Left renal pelvis (tissue), 4 donors: ENCODE results near the gene TMEM141. TPM values are rescaled to one million over a fixed set of nuclear protein-coding genes. Genes with fewer than 3 reads are reported as not detected.
"Not testable (repeated sequence)": the region's sequence is repeated elsewhere in the genome, so short reads cannot be mapped to it uniquely, and the experiment has no call there.

Experiments used
- DNase-seq, 4 donors: peaks; one replicate each; pipeline ENCODE4 v3.0.0-alpha.2; 2013; ENCODE audit warnings: low read depth in 4 of 4, low spot score in 3 of 4
- polyA plus RNA-seq, 4 donors: library from polyadenylated mRNA; unstranded; fragments of 120-200 nt; gene quantifications; one replicate each; pipeline ENCODE4 v1.2.1, GENCODE V29; 2013; ENCODE audit not compliant: insufficient read length in 4 of 4

The TMEM141 gene
- polyA plus RNA-seq, 4 donors = 35.6 to 86.2 (median 64.2) TPM

DNA sequence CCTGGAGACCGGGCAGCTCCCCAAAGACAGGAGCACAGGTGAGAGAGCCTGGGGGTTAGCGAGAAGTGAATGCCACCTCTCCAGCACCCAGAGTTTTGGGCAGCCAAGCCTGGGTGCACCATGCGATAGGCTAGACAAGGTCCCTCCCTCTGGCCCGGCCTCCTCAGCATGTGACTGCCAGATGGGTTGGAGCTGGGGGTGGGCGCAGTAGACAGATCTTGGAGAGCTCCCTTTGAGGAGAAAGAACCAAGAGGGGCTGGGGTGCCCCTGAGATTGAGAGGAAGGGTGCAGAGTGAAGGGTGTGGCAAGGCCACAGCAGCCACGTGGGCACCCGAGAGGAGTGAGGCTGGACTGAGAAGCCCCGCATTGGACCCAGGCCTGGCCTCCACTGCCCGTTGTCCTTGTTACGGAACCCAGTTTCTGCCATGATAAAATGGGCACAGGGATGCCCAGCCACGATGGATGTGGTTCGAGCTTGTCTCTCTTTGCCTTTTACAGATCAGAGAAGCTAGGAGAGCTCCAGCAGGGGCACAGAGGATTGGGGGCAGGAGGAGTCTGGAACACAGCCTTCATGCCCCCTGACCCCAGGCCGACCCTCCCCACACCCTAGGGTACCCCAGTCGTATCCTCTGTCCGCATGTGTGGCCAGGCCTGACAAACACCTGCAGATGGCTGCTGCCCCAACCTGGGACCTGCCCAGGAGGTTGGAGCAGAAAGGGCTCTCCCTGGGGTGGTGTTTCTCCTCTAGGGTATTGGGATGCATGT is 1.4 kb downstream of the TMEM141 start:
- DNase-seq = no peak

DNA sequence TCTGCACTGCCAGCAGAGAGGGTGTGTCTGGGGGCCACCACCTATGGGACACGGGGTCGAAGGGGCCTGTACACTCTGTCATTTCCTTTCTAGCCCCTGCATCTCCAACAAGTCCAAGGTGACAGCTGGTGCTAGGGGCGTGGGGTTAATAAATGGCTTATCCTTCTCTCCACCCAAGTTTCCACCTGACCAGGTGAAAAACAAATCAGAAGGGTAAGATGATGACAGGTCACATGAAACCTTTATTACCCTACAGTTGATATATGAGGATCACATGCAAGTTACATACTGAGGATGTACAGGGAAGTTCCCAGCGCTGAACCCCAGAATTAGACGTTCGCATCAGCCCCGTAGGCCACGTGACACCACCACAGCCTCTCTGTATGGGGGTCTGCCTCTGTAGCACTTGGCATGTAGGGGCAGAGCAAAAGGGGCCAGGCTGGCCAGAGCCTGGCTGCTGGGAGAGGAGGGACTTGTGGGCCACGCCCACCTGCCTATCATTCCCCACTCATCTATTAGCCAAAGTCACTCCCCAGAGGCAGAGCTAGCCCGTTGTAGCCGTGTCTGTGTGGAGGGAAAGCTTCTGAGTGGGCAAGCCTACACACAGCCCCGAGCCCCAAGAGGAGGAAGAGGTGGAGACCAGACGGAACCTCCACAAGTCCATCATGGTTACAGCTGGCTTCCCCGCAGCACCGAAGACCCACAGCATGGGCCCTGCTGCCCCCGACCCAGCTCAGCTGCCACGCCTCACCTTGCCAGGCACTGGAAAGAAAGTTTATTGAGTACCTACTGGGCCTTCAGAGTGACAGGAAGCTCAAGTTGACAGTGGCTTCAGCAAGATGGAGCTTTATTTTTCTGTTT is 2.2 kb downstream of the TMEM141 start:
- DNase-seq = no peak

GRCh38 chr9:136794281-136794999 is 3.3 kb downstream of the TMEM141 start:
- no peak for DNase-seq

GRCh38 chr9:136795000-136795348 is 3.8 kb downstream of the TMEM141 start:
- DNase-seq = no peak

DNA sequence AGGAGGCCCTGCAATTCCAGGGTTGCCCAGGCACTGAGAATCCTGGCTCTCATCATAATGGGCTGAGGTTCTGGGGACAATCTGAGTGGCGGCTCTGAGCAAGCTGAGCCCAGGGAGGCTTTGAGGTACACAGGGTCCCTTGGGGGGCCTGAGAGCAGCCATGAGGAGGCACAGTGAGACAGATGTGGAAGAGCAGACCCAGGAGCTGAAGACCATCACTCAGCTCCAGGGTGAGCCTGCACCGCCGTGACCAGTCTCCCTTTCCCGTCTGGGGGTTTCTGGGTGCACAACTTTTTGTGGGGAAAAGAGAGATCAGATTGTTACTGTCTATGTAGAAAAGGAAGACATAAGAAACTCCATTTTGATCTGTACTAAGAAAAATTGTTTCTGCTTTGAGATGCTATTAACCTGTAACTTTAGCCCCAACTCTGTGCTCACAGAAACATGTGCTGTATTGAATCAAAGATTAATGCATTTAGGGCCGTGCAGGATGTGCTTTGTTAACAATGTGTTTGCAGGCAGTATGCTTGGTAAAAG is 5.2 kb downstream of the TMEM141 start, which contains the start of gene CCDC183:
TSS of gene CCDC183 (plus strand) at position 101 of the 537 bp plus-strand sequence. CDS start at position 161, 60 bp downstream.
- no peak for DNase-seq

- DNase-seq = not testable (repeated sequence)
Observed at GRCh38 chr9:136796775-136797347, 5.7 kb downstream of the TMEM141 start.

- no peak for DNase-seq
Observed at GRCh38 chr9:136798708-136799078, 7.5 kb downstream of the TMEM141 start.

DNA sequence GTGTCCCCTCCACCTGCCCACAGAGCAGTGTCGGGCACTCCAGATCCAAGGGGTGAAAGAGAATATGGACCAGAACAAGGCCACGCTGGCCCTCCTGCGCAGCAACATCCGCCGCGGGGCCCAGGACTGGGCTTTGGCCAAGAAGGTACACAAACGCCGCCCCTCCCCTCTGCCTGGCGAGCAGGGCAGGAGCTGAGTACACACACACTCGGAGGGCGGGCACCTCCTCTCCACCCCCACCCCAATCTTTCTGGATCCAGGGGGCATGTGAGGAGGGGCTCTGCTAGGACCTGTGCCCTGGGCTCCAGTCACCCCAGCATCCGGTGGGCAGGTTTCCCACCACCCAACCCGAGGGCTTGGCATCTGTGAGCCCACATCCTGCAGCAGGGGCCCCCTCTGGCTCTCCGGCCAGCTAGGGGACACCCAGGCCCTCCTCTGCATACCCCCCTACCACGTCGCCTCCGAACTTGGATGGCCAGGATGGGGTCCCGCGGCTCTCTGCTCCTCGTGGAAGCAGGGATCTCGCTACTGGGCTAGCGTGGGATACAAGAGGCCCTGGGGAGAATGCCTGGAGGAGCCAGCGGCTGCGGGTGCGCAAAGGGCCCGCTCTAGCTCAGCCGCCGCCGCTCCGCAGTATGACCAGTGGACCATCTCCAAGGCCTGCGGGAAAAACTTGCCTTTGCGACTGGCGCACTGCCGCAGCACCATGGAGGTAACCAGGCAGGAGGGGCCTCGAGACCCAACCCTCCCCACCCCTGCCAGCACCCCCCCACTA is 8.1 kb downstream of the TMEM141 start:
- DNase-seq = no peak

DNA sequence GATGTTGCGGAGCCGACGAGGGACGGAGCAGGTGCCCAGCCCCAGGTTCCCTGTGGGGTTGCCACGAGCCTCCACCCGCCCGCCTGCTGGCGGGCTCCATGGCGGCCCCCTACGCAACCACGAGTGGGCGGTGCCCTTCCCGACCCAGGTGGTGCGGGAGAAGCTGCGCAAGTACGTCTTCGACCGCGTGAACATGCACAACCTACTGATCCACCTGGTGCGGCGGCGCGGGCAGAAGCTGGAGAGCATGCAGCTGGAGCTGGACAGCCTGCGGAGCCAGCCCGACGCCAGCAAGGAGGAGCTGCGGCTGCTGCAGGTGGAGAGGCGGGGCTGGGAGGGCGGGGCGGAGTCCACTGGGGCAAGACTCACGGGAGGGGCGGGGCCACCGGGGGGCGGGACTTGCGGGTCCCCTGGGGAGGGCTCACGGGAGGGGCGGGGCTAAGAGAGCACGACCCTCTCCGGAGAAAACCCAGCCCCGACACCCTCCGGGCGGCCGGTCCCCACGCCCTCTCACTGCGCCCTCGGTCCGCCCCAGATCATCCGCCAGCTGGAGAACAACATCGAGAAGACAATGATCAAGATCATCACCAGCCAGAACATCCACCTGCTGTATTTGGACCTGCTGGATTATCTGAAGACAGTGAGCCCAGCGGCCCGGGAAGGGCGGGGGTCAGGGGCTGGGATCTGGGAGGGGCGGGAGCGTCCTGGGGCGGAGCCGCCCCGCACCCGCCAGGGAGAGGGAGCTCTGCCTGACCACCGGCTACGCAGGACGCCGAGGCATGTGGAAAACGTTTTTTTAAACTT is 8.9 kb downstream of the TMEM141 start:
- peak in 2 of 4 donors; percentile 67 to 79 for DNase-seq

GRCh38 chr9:136802321-136802720 is 11.2 kb downstream of the TMEM141 start:
- no peak for DNase-seq

DNA sequence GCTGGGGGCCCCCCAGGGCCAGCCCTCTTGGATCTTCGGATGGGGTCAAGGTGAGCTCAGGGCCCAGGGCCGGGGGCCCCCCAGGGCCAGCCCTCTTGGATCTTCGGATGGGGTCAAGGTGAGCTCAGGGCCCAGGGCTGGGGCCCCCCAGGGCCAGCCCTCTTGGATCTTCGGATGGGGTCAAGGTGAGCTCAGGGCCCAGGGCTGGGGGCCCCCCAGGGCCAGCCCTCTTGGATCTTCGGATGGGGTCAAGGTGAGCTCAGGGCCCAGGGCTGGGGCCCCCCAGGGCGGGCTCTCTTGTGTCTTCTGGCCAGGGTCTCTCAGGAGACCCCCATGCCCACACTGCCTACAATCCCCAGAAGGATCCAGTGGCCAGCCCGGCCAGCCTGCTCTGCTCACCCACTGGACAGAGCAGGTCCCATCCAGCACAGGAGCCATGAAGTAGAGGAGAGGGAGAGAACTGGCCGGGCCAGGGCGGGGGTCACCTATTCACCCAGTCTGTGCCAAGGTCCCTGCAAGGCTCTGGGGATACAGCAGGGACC is 11.9 kb downstream of the TMEM141 start:
- DNase-seq = not testable (repeated sequence)

DNA sequence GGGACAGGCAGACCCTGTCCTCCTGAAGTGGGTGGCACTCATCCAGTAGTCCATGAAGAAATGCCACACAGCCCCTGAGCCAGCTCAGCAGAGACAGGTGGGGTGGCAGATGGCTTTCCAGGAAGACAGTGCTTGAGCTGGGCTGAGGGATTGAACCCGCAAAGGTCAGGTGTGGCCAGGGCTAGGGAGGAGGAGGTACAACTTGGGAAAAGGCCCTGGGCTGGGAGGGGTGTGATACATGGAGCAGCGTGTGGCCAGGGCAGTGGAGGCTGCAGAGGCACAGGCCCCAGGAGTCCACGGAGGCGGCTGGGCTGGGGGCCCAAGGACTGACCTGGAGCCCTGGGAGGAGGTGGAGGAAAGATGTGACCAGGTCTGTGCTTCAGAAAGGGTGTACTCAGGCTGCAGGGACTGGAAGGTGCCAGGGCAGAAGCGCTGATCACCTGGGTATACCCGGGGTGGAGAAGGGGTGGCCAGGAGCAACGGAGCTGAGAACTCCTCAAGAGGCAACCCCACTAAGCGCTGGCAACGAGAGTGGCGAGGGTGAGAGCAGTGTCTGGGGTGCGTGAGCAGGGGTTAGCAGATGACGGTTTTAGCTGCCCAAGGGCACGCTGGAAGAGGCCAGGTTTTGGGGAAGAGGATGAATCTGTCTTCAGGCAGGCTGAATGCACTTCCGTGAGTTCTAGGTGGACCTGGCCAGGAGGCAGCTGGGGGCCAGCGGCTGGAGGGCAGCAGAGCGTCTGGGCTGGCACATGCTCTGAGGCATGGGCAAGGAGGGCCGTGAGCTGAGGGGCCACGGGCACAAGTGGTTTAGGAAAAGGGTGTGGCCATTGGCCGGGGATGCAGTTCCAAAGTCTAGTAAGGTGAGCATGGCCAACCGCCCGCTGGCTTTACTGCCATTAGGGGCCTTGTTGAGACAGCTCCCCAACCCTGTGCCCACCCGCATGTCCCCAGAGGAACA is 12.7 kb downstream of the TMEM141 start:
- DNase-seq = no peak

DNA sequence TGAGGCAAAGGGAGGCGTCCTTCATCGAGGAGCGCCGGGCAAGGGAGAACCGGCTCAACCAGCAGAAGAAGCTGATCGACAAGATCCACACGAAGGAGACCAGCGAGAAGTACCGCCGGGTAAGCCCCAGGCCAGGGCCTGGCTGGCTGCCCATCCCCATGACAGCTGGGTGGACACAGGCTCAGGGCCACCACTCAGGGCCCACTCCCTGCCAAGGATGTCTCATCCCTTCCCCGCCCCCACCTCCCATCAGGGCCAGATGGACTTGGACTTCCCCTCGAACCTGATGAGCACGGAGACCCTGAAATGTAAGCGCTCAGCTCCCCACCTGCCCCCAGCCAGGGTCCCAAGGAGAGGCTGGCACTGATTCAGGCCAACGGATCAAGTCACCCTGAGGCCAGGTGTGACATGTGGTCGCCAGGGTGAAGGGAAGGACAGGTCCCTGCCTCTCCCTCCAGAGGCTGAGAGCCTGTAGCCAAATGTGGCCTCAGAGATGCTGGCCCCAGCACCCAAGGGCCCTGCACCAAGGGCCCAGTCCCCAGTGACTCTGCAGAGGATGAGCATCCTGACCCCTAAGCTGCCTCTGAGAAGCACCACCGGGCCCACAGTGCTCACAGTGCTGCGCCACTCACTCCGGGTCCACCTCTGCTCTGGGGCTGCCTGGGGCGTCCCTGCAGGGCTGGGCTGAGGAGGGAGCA is 13.5 kb downstream of the TMEM141 start:
- DNase-seq = no peak

- DNase-seq = no peak
Observed at GRCh38 chr9:136805207-136805740, 14.1 kb downstream of the TMEM141 start.

- no peak for DNase-seq
Observed at GRCh38 chr9:136806067-136806466, 14.9 kb downstream of the TMEM141 start.

GRCh38 chr9:136806631-136807201 is 15.6 kb downstream of the TMEM141 start:
- DNase-seq = no peak
